Testis (tissue), 2 donors: ENCODE data around the gene CXCL3.

Experiments
- POLR2A ChIP-seq: fragments of 450-650 bp; IDR thresholded peaks from one replicate; pipeline ENCODE4 v1.6.1; 2017; ENCODE audit warnings: antibody characterized with exemption, mild to moderate bottlenecking, moderate library complexity
- TF ChIP-seq, protein P1 (sequence below), 3 experiments: fragments of 450-650 bp in 2 of 3; fragments of 200-600 bp in 1 of 3; sonication (generic) in 1 of 3; IDR thresholded peaks; one replicate each; pipeline ENCODE4 v1.5.1; 2016 to 2019; ENCODE audit warnings: antibody characterized with exemption in 3 of 3, mild to moderate bottlenecking in 2 of 3, moderate library complexity in 1 of 3

GRCh38 chr4:74044677-74045076 is 6.2 kb upstream of the CXCL3 start:
- TF ChIP-seq, protein P1, sequence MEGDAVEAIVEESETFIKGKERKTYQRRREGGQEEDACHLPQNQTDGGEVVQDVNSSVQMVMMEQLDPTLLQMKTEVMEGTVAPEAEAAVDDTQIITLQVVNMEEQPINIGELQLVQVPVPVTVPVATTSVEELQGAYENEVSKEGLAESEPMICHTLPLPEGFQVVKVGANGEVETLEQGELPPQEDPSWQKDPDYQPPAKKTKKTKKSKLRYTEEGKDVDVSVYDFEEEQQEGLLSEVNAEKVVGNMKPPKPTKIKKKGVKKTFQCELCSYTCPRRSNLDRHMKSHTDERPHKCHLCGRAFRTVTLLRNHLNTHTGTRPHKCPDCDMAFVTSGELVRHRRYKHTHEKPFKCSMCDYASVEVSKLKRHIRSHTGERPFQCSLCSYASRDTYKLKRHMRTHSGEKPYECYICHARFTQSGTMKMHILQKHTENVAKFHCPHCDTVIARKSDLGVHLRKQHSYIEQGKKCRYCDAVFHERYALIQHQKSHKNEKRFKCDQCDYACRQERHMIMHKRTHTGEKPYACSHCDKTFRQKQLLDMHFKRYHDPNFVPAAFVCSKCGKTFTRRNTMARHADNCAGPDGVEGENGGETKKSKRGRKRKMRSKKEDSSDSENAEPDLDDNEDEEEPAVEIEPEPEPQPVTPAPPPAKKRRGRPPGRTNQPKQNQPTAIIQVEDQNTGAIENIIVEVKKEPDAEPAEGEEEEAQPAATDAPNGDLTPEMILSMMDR (IDR thresholded peaks at IDR 0.05), result no peak
- no peak for TF ChIP-seq POLR2A
